HG03103 (cell line): ENCODE data around the gene FGF14.

Experiments
- ATAC-seq: cut with Tn5 transposase; IDR thresholded peaks from one replicate; pipeline ENCODE4 v1.9.1; 2021; ENCODE audit warnings: low read depth; ENCODE audit not compliant: unreplicated experiment

FGF14 gene

DNA sequence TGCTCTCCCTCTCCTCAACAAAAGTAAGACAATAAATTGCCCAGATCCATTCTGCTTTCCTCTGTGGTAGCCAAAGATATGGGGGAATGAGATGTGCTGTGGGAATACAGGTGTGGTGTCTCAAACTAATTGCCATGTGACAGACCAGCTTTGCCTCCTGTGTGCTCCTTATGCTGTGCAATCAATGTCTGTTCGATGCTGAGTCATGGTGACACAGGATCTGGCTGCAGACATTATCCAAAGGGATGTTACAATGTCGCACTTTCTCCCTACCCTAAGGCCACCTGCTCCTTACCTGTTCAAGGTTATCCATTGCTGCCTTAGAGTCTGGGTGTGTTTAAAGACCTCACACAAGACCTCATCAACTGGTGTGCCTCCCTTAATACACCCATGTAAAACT lies 32.5 kb downstream of the FGF14 start:
- no peak for ATAC-seq

DNA sequence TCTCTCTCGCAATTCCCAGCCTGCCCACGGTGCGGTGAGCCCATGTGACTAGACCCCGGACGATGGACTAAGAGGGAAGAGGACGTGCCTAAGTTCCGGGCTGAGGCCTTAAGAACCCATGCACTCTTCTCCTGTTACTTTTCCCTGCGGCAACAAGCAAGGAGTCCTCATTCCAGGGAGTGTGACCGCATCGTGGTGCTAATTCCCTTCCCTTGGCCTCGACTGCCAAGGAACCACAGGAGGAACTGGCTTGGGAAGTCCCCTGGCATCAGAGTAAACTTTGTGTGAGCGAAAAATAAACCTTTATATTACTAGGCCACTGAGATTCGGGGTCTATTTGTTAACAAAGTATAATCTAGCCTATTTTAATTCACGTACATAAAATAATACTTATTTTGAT lies 34.0 kb downstream of the FGF14 start:
- ATAC-seq, result no peak

DNA sequence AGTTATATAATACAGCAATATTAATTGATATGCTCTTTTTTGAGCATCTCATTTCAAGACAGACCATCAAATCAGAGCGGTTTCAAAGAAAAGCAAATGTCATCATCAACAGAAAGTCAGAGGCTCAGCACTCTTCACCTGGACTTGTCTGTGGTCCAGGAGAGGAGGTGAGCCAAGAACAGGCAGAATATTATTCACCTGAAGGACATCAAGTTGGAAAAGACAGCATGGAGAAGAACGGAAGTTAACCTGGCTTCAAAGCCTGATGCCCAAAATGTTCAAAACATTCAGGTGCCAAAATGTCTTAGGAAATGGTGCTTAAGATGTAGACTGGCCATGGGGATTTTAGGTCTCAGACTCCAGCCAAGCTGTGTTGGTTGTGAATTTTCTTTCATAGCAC lies 40.7 kb downstream of the FGF14 start:
- no peak for ATAC-seq

DNA sequence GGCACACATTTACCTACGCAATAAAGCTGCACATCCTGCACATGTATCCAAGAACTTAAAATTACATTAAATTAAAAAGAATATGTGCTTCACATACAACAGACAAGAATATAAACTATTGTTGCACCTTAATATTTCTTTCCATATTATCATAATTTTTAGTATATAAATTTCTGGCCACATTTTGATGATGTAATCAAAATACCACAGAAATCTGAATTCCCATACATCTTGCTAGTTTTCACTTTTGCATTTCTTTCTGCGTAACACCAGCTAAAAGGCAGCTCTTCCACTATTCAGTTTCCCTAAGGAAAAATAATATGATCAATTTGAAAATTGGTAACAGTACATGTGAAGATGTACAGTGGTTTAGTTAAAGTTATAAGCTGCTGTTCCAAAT lies 42.6 kb downstream of the FGF14 start:
- ATAC-seq, result no peak

DNA sequence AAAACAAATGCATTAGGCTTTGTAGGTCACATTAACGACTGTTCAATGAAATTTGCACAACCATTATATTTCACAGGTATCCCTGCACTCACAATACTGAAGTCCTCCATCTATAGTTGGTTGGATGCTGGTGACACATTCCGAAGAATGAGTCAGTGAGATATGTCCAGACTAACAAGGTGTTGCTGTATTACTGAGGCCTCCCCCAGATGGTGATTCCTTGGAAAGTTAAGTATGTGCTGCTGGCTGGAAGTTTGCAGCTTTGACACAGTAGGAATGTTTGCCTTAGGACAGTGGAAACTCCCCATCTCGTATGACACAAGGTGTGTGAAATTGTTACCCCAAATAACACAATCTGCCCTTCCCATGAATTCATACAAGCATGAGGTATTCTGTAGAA lies 46.6 kb downstream of the FGF14 start:
- ATAC-seq, result no peak

DNA sequence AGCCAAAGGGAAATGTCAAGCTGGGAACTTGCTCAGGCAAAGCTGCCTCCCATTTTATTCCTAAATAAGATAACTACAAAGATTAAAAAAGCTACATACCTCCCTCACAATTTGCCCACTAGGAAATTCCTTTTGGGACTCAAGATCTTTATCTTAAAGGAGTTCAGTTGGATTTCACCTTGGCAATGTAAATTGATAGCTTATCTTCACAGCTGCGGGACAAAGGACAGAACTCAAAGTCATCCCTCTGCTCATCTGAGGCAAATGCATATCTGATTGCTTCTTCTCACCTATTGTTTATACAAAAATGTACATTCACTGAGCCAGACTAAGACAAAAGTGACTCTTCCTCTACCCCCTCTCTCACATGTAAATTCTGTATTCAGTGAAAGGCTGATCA lies 47.8 kb downstream of the FGF14 start:
- no peak for ATAC-seq

DNA sequence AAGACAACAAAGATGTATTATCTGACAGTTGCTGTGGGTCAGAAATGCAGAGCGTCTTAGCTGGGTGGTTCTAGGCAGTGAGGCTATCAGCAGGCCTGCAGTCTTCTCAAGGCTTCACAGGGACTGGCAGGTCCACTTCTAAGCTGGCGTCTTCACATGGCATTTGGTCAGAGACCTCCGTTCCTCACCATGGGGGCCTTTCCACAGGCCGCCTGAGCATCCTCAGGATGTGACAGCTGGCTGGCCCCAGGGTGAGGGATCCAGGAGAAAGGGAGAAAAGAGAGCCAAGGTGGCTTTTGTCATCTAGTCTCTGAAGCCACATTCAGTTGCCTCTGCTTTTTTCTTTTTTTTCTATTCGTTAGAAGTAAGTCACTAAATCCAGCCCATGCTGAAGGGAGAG lies 50.3 kb downstream of the FGF14 start:
- ATAC-seq, result no peak

DNA sequence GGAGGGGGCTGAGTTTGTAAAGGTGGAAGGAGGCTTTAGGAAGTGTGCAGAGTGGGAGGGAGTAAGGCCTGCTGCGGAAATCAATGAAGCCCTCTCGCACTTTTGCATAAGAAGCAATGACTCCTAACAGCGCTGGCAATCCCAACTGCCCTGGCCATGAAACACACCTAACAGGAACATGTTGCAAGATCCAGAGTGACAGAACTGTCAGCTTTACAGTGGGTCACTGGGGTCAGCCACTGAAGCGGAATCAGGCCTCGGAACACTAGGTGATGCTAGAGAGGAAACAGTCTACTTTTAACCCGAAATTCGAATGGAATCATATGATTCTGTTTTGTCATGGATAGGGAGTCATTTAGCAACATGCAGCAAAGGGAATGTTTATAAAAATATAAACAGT lies 54.4 kb downstream of the FGF14 start:
- no peak for ATAC-seq

DNA sequence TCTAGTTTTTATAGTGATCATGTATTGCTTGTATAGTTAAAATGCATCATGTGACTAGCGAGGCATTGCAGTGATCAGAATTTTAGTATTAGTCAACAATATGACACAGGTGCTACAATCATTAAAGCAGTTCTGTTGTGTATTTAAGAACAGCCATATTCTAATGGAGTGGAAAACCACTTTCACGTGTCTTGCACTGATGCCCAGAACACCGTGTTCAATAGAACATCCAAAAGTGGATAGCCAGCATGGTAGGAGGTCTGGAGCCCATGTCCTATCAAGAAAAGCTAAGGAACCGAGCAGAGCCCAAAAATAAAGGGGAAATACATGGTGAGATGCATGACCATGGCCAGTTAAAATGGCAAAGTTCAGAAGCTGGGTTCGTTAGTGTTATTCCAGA lies 55.1 kb downstream of the FGF14 start:
- ATAC-seq, result no peak

DNA sequence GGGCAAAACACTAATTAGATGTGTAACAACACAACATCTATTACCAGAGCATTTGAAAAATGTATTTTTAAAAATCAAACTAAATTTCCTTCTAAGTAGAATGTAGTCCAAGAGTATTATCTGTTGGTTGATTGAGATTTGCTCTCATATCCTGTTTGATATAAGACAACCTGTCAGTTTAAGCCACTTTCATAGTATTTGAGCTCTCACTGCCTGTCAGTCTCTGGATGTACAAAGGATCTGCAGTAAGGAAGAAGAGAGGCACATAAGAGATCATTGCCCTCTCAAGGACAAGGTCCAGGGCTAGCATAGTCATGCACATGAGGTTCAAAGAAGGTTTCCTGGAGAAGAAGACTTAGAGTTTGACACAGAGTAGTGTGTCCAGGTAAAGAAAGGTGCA lies 57.4 kb downstream of the FGF14 start:
- ATAC-seq, result no peak

DNA sequence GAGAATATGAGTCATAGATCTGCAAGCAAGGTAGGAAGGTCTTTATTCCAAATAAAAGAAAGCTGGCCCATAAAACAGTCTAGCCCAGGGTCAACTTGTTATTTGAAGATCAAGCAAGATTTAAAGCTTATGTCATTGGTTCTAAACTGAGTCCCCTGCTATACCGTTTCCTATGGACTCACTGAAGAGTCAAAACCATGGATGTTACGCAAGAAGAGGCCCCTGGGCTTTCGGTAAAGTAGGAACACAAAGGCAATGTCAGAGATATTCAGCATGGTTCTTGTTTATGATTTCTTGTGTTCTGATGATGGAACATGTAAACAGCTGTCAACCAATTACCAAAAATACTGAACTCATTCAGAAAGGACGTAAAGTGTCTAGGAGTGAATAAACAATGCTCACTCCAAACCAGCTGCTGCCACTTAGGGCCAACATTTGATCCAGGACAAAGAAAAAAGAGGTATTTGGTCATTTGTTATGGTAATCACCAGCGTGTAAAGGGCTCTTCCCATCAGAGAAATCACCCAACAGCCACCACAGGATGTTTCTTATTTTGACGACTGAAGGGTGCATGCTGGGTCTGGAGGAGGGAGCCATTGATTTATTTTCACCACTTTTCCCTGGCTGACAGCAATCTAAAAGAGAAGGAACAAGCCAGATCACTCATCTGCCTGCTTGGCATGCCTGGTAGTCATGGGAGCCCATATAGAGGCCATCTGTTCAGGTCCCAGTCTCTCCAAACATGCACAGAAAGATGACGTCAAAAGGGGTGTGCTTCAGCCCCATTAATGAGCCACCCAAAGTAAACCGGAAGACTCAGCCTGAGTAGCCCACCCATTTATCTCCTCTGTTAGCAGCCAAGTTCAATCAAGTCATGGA lies 68.3 kb downstream of the FGF14 start:
- no peak for ATAC-seq

DNA sequence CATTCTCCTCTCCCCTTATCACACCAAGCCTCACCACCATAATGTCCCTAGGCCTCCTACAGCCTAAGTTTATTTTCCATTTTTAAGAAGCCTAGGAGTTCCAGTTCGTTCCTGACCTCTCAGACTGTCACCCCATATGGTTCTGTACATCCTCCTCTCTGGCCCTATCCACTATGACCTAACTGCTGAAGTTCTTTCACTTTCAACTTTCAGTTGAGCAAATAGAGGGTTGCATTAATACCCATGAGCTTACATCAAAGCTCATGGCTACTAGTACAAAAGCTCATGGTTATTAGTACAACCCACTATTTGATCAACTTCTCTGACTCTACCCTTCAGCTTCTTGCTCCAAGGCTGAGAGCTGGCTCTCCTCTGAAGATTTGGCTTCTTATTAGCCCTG lies 72.9 kb downstream of the FGF14 start:
- ATAC-seq, result no peak

DNA sequence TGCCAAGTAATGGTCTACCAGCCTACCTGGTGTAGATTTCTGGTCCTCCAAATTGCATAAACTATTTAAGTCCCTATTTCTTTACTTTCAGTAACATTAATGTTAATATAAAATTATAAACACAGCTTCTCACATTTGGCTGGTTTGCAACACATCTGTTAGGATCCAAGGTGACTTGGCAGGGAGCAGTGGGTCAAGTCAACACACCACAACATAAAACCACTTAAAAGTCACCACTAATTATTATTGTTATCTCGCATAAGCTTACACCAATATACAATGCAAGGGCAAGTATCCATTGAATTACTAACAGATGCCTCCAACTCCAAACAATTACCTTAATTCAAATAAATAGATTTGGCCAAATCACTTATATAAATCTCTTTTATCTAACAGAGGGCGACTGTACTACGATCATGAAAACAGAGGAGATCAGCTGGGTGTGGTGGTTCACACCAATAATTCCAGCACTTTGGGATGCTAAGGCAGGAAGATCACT lies 74.7 kb downstream of the FGF14 start:
- ATAC-seq, result no peak

DNA sequence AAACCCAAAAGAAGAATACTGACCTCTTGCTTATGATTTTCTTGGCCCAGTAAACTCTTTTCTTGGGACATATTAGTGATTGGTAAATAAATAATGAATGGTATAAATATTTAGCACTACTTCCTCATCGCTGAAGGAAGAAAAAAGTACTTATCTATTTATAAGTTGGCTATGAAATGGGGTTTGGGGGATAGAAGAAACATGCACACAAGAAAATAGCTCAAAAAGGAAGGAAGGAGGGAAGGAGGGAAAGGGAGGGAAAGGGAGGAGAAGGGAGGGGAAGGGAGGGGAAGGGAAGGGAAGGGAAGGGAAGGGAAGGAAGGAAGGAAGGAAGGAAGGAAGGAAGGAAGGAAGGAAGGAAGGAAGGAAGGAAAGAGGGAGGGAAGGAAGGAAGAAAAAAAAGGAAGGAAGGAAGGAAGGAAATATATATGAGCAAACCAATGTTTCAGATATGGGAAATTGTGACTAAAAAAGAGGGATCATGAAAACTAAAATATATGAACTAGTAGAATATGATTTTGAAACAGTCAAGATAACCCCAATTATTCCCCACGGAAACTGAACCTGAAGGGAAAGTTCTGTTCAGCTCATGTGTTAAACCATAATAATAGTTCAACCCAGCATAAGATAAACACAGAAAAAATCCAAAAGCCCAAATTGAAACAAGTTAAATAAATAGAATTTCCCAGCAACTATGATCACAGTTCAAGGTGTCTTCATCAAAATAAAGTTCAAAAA lies 75.3 kb downstream of the FGF14 start:
- no peak for ATAC-seq

DNA sequence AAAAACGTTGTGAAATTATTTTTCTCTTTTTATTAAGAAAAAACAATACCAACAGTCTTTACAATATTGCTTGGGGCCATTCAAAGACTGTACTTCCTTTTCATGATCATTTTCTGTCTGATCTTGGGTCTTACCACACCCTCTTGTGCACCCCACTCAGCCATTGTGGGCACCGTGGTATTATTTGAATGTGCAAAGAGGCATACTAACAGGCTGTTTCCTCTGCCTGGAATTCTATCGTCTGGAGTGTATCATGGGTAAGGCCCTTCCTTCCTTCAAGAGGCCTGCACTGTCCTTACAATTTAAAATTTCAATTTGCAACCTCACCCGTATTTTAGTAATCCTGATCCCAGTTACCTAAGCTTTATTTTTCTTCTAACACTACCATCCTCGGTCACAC lies 76.5 kb downstream of the FGF14 start:
- ATAC-seq, result no peak

DNA sequence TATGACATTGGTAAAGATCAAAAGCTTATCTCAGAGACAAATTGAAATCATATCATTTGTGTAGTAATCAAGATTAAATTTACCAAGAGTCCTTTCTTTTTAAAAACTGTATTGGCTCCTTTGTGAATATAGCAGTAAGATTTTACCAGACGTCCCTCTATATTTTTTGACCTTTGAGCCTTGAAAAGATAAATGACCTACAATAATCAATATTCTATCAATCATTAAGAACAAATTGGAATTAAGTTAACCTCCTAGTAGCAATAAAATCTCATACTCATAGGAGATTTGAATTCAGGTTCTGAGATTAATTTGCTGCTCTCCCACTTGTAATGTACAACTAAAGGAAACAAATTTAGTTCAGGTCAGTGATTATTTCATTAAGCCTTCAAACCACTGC lies 78.3 kb downstream of the FGF14 start:
- ATAC-seq, result no peak

DNA sequence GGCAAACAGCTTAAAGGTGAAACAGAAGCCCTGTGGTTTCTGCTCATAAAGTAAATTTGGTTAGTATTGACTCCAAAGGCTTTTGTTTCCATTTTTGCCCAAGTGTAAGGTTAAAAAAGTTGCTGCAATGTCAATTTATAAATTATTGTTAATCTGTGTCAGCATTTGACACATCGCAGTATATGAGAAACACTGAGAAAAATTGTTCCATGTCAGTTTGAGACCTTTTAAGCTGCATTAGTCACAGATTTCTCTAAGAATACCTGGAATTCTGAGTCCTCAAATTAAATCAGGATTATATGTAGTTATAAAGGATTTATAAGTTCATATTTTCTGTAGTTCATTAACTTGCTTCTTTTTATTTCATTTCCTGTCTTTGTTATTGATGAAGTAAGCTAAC lies 78.8 kb downstream of the FGF14 start:
- ATAC-seq, result no peak

DNA sequence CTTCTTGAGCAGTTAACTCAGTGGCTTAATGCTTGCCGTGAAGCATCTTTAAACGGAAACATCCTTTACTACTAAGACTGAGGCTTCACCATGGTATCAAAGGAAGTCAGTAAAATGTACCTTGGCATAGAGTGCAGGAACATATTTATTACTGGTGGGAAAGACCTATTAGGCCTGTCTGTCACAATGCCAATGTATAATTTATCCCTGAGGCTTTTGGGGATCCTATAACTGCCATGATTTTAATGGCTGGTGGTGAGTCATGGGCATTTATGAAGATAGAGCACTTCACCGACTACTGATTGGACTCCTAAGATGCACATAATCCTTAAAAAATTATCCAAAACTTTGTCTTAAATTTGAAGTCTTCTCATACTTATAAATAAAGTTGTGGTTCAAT lies 79.6 kb downstream of the FGF14 start:
- no peak for ATAC-seq

DNA sequence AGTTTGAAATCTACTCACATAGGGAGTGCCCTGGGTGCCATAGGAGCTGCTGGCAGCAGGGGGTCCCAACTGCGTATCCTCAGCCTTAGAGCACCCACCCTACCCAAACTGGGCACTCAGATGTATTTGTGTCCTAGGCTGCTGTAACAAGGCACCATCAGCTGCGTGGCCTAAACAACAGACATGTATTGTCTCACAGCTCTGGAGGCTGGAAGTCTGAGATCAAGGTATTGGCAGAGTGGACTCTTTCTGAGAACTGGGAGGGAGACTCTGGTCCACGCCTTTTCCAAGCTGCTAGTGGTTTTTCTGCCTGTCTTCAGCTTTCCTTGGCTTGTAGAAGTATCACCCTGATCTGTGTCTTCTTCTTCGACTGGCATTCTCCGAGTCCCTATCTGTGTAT lies 83.6 kb downstream of the FGF14 start:
- no peak for ATAC-seq

DNA sequence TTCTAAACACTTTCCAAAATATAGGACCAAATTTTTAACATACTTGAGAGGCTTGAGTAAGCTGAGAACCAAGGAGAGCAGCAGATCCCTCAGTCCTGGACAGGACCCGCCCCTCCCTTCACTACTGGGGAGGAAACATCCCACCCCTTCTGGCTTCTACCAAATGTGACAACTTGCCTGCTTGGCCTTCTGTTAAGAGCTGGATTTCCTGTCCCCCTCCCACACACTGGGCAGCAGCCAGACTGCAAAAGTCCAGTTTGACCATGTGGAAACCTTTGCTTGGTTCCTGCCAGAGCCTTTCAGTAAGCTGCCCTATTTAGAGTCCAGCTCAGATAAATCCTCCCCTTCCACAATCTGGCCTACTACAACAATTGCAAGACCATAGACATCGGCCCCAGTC lies 84.3 kb downstream of the FGF14 start:
- no peak for ATAC-seq

DNA sequence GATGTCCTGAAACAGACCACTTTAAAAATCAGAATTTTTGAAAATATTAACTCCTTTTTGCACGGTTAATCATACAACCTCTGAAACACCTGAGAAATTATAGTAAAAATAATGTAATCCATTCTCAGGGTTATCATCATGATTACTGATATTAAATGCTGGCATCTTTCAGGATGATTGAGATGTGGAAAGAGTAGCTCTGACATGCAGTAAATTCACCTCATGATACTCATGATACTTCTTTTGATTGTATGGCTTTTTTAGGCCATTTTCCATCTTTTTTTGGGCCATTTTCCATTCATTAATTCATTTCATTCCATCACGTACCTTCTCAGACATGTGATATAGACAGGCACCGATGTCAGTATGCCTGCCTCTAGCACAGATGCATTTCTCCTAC lies 85.1 kb downstream of the FGF14 start:
- no peak for ATAC-seq

DNA sequence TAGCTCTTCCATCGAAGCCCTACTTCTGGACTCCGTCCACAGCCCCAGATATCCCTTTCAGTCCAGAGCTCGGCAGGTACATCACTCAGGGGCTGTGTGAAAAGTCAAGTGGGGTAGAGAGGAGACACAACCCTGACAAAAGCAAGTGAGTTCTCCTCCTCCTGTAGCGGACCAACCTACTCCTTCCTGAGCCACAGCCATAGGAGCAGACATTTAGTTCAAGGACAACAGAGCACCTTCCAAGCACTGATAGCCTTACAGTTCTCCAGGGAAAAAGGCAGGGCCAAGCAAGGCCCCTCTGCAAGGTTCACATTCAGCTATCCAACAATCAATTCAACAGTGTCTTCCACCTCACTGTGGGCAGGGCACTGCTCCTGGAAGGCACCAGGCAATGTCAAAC lies 89.0 kb downstream of the FGF14 start:
- no peak for ATAC-seq
